ENCODE results near the gene HDAC5.

Gene HDAC5

GRCh38 chr17:44071198-44071520, 52.3 kb downstream of the HDAC5 start:
- Histone ChIP-seq H4K20me1 (ENCODE audit: insufficient read depth) (no peaks in the 10 kb centered on the region), H3K4me3 (IDR thresholded peaks at IDR 0.05; ENCODE audit: insufficient read depth, low read depth, low read length) (no peak overlapping the region), H2AFZ (ENCODE audit: low read depth) (peak overlapping the region; percentile 73), H3K4me2 (peak overlapping the region; percentile 89), H3K36me3 (ENCODE audit: insufficient read depth) (no peaks in the 10 kb centered on the region), H3K79me2 (ENCODE audit: insufficient read depth, low read depth) (peaks cover 18% of the 10 kb centered on the region; the same call in 1 of the 2 replicates), H3K4me1 (ENCODE audit: low read depth, poor library complexity, severe bottlenecking) (peaks cover 30% of the 10 kb centered on the region), H3K9ac (peak overlapping the region; percentile 68), H3K27ac (peak overlapping the region; percentile 74), H3K27me3 (ENCODE audit: insufficient read depth, low read depth) (no peaks in the 10 kb centered on the region)
- no peak for TF ChIP-seq CTCF (conservative IDR thresholded peaks at IDR 0.05; ENCODE audit: low read depth, low read length)

- H3K9ac ChIP-seq: peak within 1 kb of the TSS; percentile 68
- H3K4me1 ChIP-seq (ENCODE audit: low read depth, poor library complexity, severe bottlenecking): peaks cover 30% of the 10 kb centered on the region
- H3K27me3 ChIP-seq (ENCODE audit: insufficient read depth, low read depth): no peaks in the 10 kb centered on the region
- TF ChIP-seq CTCF (conservative IDR thresholded peaks at IDR 0.05; ENCODE audit: low read depth, low read length): no peak
- peak within 1 kb of the TSS; percentile 89 for H3K4me2 ChIP-seq
- peaks cover 23% of the 10 kb centered on the region for H3K79me2 ChIP-seq (ENCODE audit: insufficient read depth, low read depth)
- peak within 1 kb of the TSS; percentile 74 for H3K27ac ChIP-seq
- H4K20me1 ChIP-seq (ENCODE audit: insufficient read depth): no peaks in the 10 kb centered on the region
- no peaks in the 10 kb centered on the region for H3K36me3 ChIP-seq (ENCODE audit: insufficient read depth)
- H2AFZ ChIP-seq (ENCODE audit: low read depth): peak within 1 kb of the TSS; percentile 73
- H3K4me3 ChIP-seq (IDR thresholded peaks at IDR 0.05; ENCODE audit: insufficient read depth, low read depth, low read length): no peak within 1 kb of the TSS
Observed at GRCh38 chr17:44070455-44071197, 52.8 kb downstream of the HDAC5 start, which contains the start of gene G6PC3. Gene G6PC3, plus strand, starts transcription at chr17:44070735. Its CDS starts 231 bp downstream, at chr17:44070966.

- Histone ChIP-seq H4K20me1 (ENCODE audit: insufficient read depth) (no peaks in the 10 kb centered on the region), H3K36me3 (ENCODE audit: insufficient read depth) (no peaks in the 10 kb centered on the region), H3K27me3 (ENCODE audit: insufficient read depth, low read depth) (no peaks in the 10 kb centered on the region), H3K4me2 (peak overlapping the region; percentile 89), H3K27ac (peak overlapping the region; percentile 74), H2AFZ (ENCODE audit: low read depth) (peak overlapping the region; percentile 73), H3K9ac (peak overlapping the region; percentile 68), H3K79me2 (ENCODE audit: insufficient read depth, low read depth) (peaks cover 29% of the 10 kb centered on the region), H3K4me3 (IDR thresholded peaks at IDR 0.05; ENCODE audit: insufficient read depth, low read depth, low read length) (no peak overlapping the region), H3K4me1 (ENCODE audit: low read depth, poor library complexity, severe bottlenecking) (peaks cover 35% of the 10 kb centered on the region)
- TF ChIP-seq CTCF (conservative IDR thresholded peaks at IDR 0.05; ENCODE audit: low read depth, low read length): 0 out of 2 replicates have a peak, but pooled peaks have one; percentile 8
Observed at GRCh38 chr17:44069974-44070454, 53.4 kb downstream of the HDAC5 start.

DNA sequence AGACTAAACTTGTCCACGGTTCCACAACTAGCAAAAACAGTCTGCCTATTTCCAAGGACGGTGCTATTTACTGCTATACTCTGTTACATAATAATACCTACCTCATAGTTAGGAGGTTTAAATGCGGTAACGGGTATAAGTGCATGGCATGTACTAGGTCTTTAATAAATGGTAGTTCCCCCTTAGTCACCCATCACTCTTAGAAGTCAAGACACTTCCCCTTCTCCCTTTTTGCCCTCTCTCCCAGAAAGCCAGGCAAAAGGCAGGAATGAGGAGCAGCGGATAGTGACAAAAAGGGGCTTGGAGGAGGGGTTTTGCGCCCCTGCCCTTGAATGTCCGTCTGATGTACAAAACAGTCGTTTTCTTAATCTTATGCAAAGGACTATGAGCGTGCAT, 55.9 kb downstream of the HDAC5 start:
- peaks cover 13% of the 10 kb centered on the region; the same call in 1 of the 2 replicates for H3K36me3 ChIP-seq (ENCODE audit: insufficient read depth)
- no peaks in the 10 kb centered on the region for H3K27me3 ChIP-seq (ENCODE audit: insufficient read depth, low read depth)
- peak overlapping the region; percentile 82; the same call in 1 of the 2 replicates for H3K4me2 ChIP-seq
- no peak overlapping the region for H3K9ac ChIP-seq
- H4K20me1 ChIP-seq (ENCODE audit: insufficient read depth): peaks cover 6% of the 10 kb centered on the region; the same call in 1 of the 2 replicates
- H3K27ac ChIP-seq: no peak overlapping the region
- H3K79me2 ChIP-seq (ENCODE audit: insufficient read depth, low read depth): peaks cover 49% of the 10 kb centered on the region
- TF ChIP-seq CTCF (conservative IDR thresholded peaks at IDR 0.05; ENCODE audit: low read depth, low read length): no peak
- H3K4me3 ChIP-seq (IDR thresholded peaks at IDR 0.05; ENCODE audit: insufficient read depth, low read depth, low read length): no peak overlapping the region
- H3K4me1 ChIP-seq (ENCODE audit: low read depth, poor library complexity, severe bottlenecking): peaks cover 49% of the 10 kb centered on the region
- peak overlapping the region; percentile 51; the same call in 1 of the 2 replicates for H2AFZ ChIP-seq (ENCODE audit: low read depth)

All from KMS-11 (cell line).